SK-N-SH treated with all-trans-retinoic acid at 6 μM for 48 hours (cell line): ENCODE measurements around the gene PODXL2.

ENCODE experiments used
- ATAC-seq: fragments of 200-7000 bp; cut with Tn5 transposase; 3 replicates; pipeline ENCODE4 v1.9.1; 2020; ENCODE audit warnings: mild to moderate bottlenecking, moderate library complexity
- ARNTL ChIP-seq: fragments of 450-650 bp; formaldehyde crosslinking; IDR thresholded peaks from 2 replicates; pipeline ENCODE4 v1.5.0; 2020; ENCODE audit warnings: low read depth, mild to moderate bottlenecking, moderate library complexity, borderline replicate concordance
- BACH2 ChIP-seq: fragments of 250-450 bp; sonication (Bioruptor Pico); IDR thresholded peaks from 2 replicates; pipeline ENCODE4 v1.9.0; 2021; ENCODE audit warnings: mild to moderate bottlenecking, borderline replicate concordance
- CSDC2 ChIP-seq: fragments of 250-450 bp; sonication (Bioruptor Pico); IDR thresholded peaks from 2 replicates; pipeline ENCODE4 v1.5.0; 2020; ENCODE audit warnings: mild to moderate bottlenecking, moderate library complexity
- CSRNP3 ChIP-seq: fragments of 250-450 bp; sonication (Bioruptor Pico); IDR thresholded peaks from 2 replicates; pipeline ENCODE4 v1.5.1; 2021; ENCODE audit warnings: mild to moderate bottlenecking, moderate library complexity
- GLIS3 ChIP-seq: fragments of 250-450 bp; sonication (Bioruptor Pico); IDR thresholded peaks from 2 replicates; pipeline ENCODE4 v1.5.0; 2020; ENCODE audit warnings: mild to moderate bottlenecking, moderate library complexity
- ISL1 ChIP-seq: fragments of 250-450 bp; sonication (Bioruptor Pico); IDR thresholded peaks from 2 replicates; pipeline ENCODE4 v2.1.2; 2022; ENCODE audit warnings: mild to moderate bottlenecking, moderate library complexity
- OSR1 ChIP-seq: fragments of 250-450 bp; sonication (Bioruptor Pico); IDR thresholded peaks from 2 replicates; pipeline ENCODE4 v1.8.0; 2022; ENCODE audit warnings: moderate library complexity, mild to moderate bottlenecking, inconsistent platforms
- PPARA ChIP-seq: fragments of 250-450 bp; sonication (Bioruptor Pico); IDR thresholded peaks from 2 replicates; pipeline ENCODE4 v1.5.0; 2020; ENCODE audit warnings: mild to moderate bottlenecking, borderline replicate concordance
- RARB ChIP-seq: fragments of 250-450 bp; sonication (Bioruptor Pico); IDR thresholded peaks from 2 replicates; pipeline ENCODE4 v1.8.0; 2021; ENCODE audit warnings: mild to moderate bottlenecking, moderate library complexity
- SNAI2 ChIP-seq: fragments of 250-450 bp; sonication (Bioruptor Pico); IDR thresholded peaks from 2 replicates; pipeline ENCODE4 v1.5.0; 2020; ENCODE audit warnings: mild to moderate bottlenecking, moderate library complexity
- TCF4 ChIP-seq: fragments of 250-450 bp; sonication (Bioruptor Pico); IDR thresholded peaks from 2 replicates; pipeline ENCODE4 v1.8.0; 2021; ENCODE audit warnings: mild to moderate bottlenecking, moderate library complexity, borderline replicate concordance
- TOX ChIP-seq: fragments of 250-450 bp; sonication (Bioruptor Pico); IDR thresholded peaks from 2 replicates; pipeline ENCODE4 v1.8.0; 2021; ENCODE audit warnings: mild to moderate bottlenecking, moderate library complexity, borderline replicate concordance
- TSHZ2 ChIP-seq: fragments of 250-450 bp; sonication (Bioruptor Pico); IDR thresholded peaks from 2 replicates; pipeline ENCODE4 v1.5.0; 2020; ENCODE audit warnings: mild to moderate bottlenecking, moderate library complexity
- ZC3H10 ChIP-seq: fragments of 250-450 bp; sonication (Bioruptor Pico); IDR thresholded peaks from 2 replicates; pipeline ENCODE4 v1.5.1; 2021; ENCODE audit warnings: mild to moderate bottlenecking, moderate library complexity
- ZFP3 ChIP-seq: fragments of 250-450 bp; sonication (Bioruptor Pico); IDR thresholded peaks from 2 replicates; pipeline ENCODE4 v1.5.0; 2020; ENCODE audit warnings: mild to moderate bottlenecking, moderate library complexity
- ZFP30 ChIP-seq: fragments of 450-650 bp; formaldehyde crosslinking; IDR thresholded peaks from 2 replicates; pipeline ENCODE4 v1.5.0; 2022; ENCODE audit warnings: mild to moderate bottlenecking, moderate library complexity
- ZNF565 ChIP-seq: fragments of 450-650 bp; formaldehyde crosslinking; conservative IDR thresholded peaks from 2 replicates; pipeline ENCODE4 v1.5.0; 2020; ENCODE audit warnings: low read depth, mild to moderate bottlenecking, moderate library complexity
- ZNF70 ChIP-seq: fragments of 450-650 bp; formaldehyde crosslinking; IDR thresholded peaks from 2 replicates; pipeline ENCODE4 v1.5.0; 2020; ENCODE audit warnings: mild to moderate bottlenecking, moderate library complexity
- ZNF8 ChIP-seq: fragments of 450-650 bp; formaldehyde crosslinking; IDR thresholded peaks from 2 replicates; pipeline ENCODE4 v1.5.0; 2020; ENCODE audit warnings: mild to moderate bottlenecking, moderate library complexity
- TF ChIP-seq, protein P1 (sequence below): fragments of 250-450 bp; sonication (Bioruptor Pico); IDR thresholded peaks from 2 replicates; pipeline ENCODE4 v1.5.1; 2020; ENCODE audit warnings: low read depth, mild to moderate bottlenecking, moderate library complexity
- TF ChIP-seq, protein P2 (sequence below): fragments of 250-450 bp; sonication (Bioruptor Pico); IDR thresholded peaks from 2 replicates; pipeline ENCODE4 v1.8.0; 2021; ENCODE audit warnings: low read depth, mild to moderate bottlenecking, moderate library complexity, borderline replicate concordance
- TF ChIP-seq, protein P3 (sequence below): fragments of 250-450 bp; sonication (Bioruptor Pico); IDR thresholded peaks from 2 replicates; pipeline ENCODE4 v1.8.0; 2020; ENCODE audit warnings: mild to moderate bottlenecking, moderate library complexity, borderline replicate concordance

Gene PODXL2

GRCh38 chr3:127671523-127672428 is 42.8 kb downstream of the PODXL2 start:
- TF ChIP-seq BACH2 (CRISPR knock-in tag), result no peak
- TF ChIP-seq RARB (CRISPR knock-in tag), result no peak
- TF ChIP-seq SNAI2 (CRISPR knock-in tag), result no peak
- TF ChIP-seq ZNF70 (CRISPR knock-in tag), result no peak
- no peak for TF ChIP-seq ZFP30 (CRISPR knock-in tag)
- TF ChIP-seq CSRNP3 (CRISPR knock-in tag), result no peak
- TF ChIP-seq, protein P1, sequence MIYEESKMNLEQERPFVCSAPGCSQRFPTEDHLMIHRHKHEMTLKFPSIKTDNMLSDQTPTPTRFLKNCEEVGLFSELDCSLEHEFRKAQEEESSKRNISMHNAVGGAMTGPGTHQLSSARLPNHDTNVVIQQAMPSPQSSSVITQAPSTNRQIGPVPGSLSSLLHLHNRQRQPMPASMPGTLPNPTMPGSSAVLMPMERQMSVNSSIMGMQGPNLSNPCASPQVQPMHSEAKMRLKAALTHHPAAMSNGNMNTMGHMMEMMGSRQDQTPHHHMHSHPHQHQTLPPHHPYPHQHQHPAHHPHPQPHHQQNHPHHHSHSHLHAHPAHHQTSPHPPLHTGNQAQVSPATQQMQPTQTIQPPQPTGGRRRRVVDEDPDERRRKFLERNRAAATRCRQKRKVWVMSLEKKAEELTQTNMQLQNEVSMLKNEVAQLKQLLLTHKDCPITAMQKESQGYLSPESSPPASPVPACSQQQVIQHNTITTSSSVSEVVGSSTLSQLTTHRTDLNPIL (CRISPR knock-in tag), result no peak
- no peak for TF ChIP-seq CSDC2 (CRISPR knock-in tag)
- TF ChIP-seq TCF4, result no peak
- no peak for TF ChIP-seq ZFP3 (CRISPR knock-in tag)
- TF ChIP-seq, protein P2, sequence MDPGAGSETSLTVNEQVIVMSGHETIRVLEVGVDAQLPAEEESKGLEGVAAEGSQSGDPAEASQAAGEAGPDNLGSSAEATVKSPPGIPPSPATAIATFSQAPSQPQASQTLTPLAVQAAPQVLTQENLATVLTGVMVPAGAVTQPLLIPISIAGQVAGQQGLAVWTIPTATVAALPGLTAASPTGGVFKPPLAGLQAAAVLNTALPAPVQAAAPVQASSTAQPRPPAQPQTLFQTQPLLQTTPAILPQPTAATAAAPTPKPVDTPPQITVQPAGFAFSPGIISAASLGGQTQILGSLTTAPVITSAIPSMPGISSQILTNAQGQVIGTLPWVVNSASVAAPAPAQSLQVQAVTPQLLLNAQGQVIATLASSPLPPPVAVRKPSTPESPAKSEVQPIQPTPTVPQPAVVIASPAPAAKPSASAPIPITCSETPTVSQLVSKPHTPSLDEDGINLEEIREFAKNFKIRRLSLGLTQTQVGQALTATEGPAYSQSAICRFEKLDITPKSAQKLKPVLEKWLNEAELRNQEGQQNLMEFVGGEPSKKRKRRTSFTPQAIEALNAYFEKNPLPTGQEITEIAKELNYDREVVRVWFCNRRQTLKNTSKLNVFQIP (CRISPR knock-in tag), result no peak
- no peak for TF ChIP-seq TSHZ2
- no peak for TF ChIP-seq PPARA (CRISPR knock-in tag)
- no peak for TF ChIP-seq TOX
- no peak for TF ChIP-seq ARNTL
- TF ChIP-seq OSR1 (CRISPR knock-in tag), result no peak

GRCh38 chr3:127672429-127673190 is 43.6 kb downstream of the PODXL2 start, which contains the start of gene ABTB1:
Gene ABTB1 (plus strand): TSS chr3:127672952. CDS start chr3:127673026, 74 bp downstream.
- ATAC-seq, result peak; percentile 86
- TF ChIP-seq ZNF565 (CRISPR knock-in tag), result no peak
- TF ChIP-seq GLIS3 (CRISPR knock-in tag), result no peak; the same call in 1 of the 2 replicates
- no peak for TF ChIP-seq ISL1 (CRISPR knock-in tag)
- TF ChIP-seq TOX, result no peak
- TF ChIP-seq, protein P1 (CRISPR knock-in tag), result no peak
- TF ChIP-seq, protein P3, sequence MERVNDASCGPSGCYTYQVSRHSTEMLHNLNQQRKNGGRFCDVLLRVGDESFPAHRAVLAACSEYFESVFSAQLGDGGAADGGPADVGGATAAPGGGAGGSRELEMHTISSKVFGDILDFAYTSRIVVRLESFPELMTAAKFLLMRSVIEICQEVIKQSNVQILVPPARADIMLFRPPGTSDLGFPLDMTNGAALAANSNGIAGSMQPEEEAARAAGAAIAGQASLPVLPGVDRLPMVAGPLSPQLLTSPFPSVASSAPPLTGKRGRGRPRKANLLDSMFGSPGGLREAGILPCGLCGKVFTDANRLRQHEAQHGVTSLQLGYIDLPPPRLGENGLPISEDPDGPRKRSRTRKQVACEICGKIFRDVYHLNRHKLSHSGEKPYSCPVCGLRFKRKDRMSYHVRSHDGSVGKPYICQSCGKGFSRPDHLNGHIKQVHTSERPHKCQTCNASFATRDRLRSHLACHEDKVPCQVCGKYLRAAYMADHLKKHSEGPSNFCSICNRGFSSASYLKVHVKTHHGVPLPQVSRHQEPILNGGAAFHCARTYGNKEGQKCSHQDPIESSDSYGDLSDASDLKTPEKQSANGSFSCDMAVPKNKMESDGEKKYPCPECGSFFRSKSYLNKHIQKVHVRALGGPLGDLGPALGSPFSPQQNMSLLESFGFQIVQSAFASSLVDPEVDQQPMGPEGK (CRISPR knock-in tag), result no peak
- TF ChIP-seq BACH2 (CRISPR knock-in tag), result no peak
- TF ChIP-seq SNAI2 (CRISPR knock-in tag), result no peak
- TF ChIP-seq TSHZ2, result no peak
- no peak for TF ChIP-seq ZFP3 (CRISPR knock-in tag)
- TF ChIP-seq RARB (CRISPR knock-in tag), result no peak
- TF ChIP-seq TCF4, result no peak
- TF ChIP-seq ZNF8, result no peak
- no peak for TF ChIP-seq ZC3H10 (CRISPR knock-in tag)
- TF ChIP-seq ZFP30 (CRISPR knock-in tag), result no peak
- no peak for TF ChIP-seq CSRNP3 (CRISPR knock-in tag)

More at GRCh38 chr3:127671523-127672428, 42.8 kb downstream of the PODXL2 start:
- ATAC-seq, result no peak; the same call in 2 of the 3 replicates
